ENCODE measurements around the gene ZNF513.

Gene ZNF513

DNA sequence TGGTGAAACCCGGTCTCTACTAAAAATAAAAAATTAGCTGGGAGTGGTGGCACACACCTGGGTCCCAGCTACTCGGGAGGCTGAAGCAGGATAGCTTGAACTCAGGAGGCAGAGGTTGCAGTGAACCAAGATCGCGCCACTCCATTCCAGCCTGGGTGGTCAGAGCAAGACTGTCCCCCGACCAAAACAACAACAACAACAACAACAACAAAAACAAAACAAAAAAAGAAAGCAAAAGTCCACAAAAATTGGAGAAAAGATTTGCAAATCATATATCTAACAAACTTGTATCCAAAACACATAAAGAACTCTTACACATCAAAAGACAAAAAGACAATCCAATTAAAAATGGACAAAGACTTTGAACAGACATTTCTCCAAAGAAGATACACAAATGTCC, 18.4 kb upstream of the ZNF513 start:
- no peak for TF ChIP-seq Cebpa-rat (IDR thresholded peaks at IDR 0.05)
- Histone ChIP-seq H3K36me3 (peaks cover 24 to 96% (median 80%) of the 10 kb centered on the region in 11 experiments; a peak in 21 of 22 replicates), H4K20me1 (peaks cover 18 to 100% (median 100%) of the 10 kb centered on the region in 11 experiments; a peak in 20 of 22 replicates)

DNA sequence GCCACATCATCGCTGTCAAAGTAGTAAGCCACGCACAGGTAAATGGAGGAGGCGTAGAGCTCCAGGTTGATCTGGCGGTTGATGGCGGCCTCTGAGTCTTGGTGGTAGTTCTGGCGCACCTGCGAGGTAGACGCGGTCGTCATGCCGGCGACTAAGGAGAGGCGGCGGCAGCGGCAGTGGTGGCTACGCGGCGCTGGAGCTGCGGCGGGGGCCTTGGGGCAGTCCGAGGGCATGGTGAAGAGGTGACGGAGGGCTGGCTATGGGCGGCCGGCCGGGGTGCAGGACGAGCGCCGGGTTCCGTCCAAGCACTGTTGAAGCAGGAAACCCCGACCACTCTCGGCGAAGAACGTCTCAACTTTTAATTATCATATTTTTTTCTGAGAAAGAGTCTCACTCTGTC, 12.7 kb upstream of the ZNF513 start:
- H4K20me1 ChIP-seq, result peaks cover 11 to 100% (median 100%) of the 10 kb centered on the region in 11 experiments; a peak in 21 of 22 replicates
- no peak for TF ChIP-seq Cebpa-rat (IDR thresholded peaks at IDR 0.05)
- no peaks in the 10 kb centered on the region; a peak in 1 of 20 replicates for H3K4me1 ChIP-seq
- no peak overlapping the region for H3K4me2 ChIP-seq
- no peaks in the 10 kb centered on the region for H3K9me3 ChIP-seq (replicated peaks in 1 of 11)
- H3K9ac ChIP-seq, result no peak overlapping the region
- no peak overlapping the region for H3K4me3 ChIP-seq
- peaks cover 12 to 95% (median 74%) of the 10 kb centered on the region in 11 experiments for H3K36me3 ChIP-seq
- no peak overlapping the region for H3K27ac ChIP-seq
- H3K27me3 ChIP-seq, result no peaks in the 10 kb centered on the region

More for the DNA sequence above, 18.4 kb upstream of the ZNF513 start:
- Histone ChIP-seq H3K4me3 (no peak overlapping the region), H3K9me3 (replicated peaks in 1 of 11) (peaks cover 0 to 11% (median 3%) of the 10 kb centered on the region in 11 experiments; a peak in 9 of 22 replicates), H3K27ac (no peak overlapping the region), H3K27me3 (no peaks in the 10 kb centered on the region), H3K4me2 (no peak overlapping the region), H3K4me1 (peaks cover 0 to 12% (median 0%) of the 10 kb centered on the region in 10 experiments; a peak in 5 of 20 replicates), H3K9ac (no peak overlapping the region)

DNA sequence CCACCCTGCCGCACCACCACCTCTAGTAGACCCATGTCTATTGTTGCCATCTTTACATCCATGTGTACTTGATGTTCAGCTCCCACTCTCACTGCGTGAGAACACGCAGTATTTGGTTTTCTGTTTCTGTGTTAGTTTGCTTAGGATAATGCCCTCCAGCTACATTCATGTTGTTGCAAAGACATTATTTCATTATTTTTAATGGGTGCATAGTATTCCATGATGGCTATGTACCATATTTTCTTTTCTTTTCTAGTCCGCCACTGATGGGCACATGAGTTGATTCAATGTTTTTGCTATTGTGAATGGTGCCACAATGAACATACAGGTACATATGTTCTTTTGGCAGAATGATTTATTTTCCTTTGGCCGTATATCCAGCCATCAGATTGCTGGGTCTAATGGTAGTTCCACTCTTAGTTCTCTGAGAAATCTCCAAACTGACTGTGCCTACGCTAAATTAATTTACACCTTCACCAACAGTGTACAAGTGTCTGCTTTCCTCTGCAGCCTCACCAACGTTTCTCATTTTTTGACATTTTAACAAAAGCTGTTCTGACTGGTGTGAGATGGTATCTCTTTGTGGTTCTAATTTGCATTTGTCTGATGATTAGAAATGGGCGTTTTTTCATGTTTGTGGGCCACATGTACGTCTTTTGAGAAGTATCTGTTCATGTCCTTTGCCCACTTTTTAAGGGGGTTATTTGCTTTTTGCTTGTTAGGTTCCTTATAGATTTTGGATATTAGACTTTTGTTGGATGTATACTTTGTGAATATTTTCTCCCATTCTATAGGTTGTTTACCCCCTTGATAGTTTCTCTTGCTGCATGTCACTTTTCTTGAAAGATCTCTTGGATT, 10.5 kb upstream of the ZNF513 start:
- Histone ChIP-seq H3K27ac (no peak overlapping the region), H3K36me3 (peaks cover 17 to 93% (median 78%) of the 10 kb centered on the region in 11 experiments), H3K4me2 (no peak overlapping the region), H3K9ac (no peak overlapping the region), H3K27me3 (no peaks in the 10 kb centered on the region), H4K20me1 (peaks cover 0 to 100% (median 90%) of the 10 kb centered on the region in 11 experiments; a peak in 21 of 22 replicates), H3K4me3 (no peak overlapping the region), H3K4me1 (no peaks in the 10 kb centered on the region), H3K9me3 (replicated peaks in 1 of 11) (no peaks in the 10 kb centered on the region)
- no peak for TF ChIP-seq Cebpa-rat (IDR thresholded peaks at IDR 0.05)

DNA sequence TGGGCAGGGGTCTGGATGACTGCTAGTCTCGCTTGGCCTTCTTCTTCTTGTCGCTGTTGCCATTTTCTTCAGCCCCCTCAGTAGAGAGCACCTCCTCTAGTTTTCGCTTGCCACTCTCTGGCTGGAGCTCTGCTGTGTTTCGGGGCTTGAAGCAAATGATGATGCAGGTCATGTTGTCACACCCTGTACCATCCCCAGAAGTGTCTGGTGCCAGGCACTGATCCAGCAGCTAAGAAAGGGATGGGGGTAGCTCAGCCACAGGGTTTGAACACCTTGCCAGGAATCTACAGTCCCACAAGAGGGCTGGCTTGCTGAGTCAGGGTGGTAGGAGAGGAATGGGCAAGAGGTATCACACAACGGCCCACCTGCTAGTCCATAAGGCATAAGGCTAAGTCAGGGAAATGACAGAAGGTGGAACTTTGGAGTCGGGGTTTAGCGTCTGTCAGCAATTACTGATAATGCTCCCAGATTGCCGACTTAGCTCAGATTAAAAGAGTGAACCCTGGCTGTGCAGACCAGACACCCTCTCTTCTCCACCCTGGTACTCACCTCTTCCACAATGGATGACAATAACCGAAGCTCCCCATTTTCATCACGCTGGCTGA, 1.1 kb upstream of the ZNF513 start:
- H3K27ac ChIP-seq, result peak overlapping the region in 5 of 11 experiments; percentile 85 to 94 (median 87); a peak in 9 of 22 replicates
- peaks cover 8 to 45% (median 23%) of the 10 kb centered on the region in 11 experiments; a peak in 16 of 22 replicates for H4K20me1 ChIP-seq
- H3K27me3 ChIP-seq, result no peaks in the 10 kb centered on the region
- H3K9me3 ChIP-seq (replicated peaks in 1 of 11), result no peaks in the 10 kb centered on the region
- no peak for TF ChIP-seq Cebpa-rat (IDR thresholded peaks at IDR 0.05)
- no peak overlapping the region for H3K4me3 ChIP-seq
- peak overlapping the region in 2 of 11 experiments; percentile 92 to 99; a peak in 3 of 22 replicates for H3K4me2 ChIP-seq
- peaks cover 72 to 88% (median 83%) of the 10 kb centered on the region in 11 experiments for H3K36me3 ChIP-seq
- H3K4me1 ChIP-seq, result peaks cover 19 to 60% (median 25%) of the 10 kb centered on the region in 10 experiments
- peak overlapping the region in 4 of 11 experiments; percentile 88 to 93 (median 91); a peak in 4 of 22 replicates for H3K9ac ChIP-seq

DNA sequence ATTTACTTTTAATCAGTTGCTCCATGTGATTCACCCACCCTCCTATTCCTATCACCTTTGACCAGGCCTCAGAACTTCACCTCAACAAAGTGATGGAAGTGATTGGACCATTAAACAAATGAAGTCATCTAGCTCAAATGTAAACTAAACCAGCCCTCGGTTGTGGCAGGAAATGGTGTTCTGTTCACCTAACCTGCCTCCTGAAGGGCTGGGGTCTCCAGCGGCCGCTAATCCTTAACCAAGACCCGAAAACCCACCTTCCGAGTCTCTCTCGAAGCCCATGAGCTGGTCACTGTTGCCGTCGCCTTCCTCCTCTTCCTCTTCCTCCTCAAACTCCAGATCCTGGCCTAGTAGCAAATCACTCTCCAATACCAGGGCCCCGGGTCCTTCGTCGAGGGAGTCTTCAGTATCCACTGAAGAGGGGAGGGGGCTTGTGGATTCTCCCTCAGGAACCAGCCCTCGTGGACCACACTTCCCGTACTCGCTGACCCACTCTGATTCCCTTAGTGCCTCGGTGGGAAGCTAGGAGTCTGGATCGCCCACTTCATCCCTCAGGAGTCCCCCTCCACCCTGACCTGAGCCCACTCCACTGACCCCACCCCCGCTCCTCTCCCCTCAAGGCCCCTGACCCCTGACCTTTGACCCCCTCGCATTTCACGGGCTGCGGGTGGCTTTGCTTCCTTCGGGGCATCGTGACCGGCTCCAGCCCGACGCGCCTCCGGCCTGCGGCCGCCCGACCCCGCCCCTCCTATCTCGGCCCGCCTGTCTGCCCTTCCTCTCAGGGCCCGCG, 503 bp downstream of the ZNF513 start:
- Histone ChIP-seq H3K9me3 (replicated peaks in 1 of 11) (no peaks in the 10 kb centered on the region), H3K36me3 (peaks cover 74 to 88% (median 83%) of the 10 kb centered on the region in 11 experiments), H3K27me3 (no peaks in the 10 kb centered on the region), H4K20me1 (peaks cover 8 to 46% (median 35%) of the 10 kb centered on the region in 11 experiments; a peak in 15 of 22 replicates), H3K4me1 (peaks cover 19 to 53% (median 25%) of the 10 kb centered on the region in 10 experiments), H3K4me3 (peak overlapping the region; percentile 67 to 85 (median 72)), H3K4me2 (peak overlapping the region; percentile 89 to 99 (median 93)), H3K9ac (peak overlapping the region; percentile 82 to 94 (median 88)), H3K27ac (peak overlapping the region; percentile 78 to 96 (median 87))
- TF ChIP-seq Cebpa-rat (IDR thresholded peaks at IDR 0.05), result no peak

DNA sequence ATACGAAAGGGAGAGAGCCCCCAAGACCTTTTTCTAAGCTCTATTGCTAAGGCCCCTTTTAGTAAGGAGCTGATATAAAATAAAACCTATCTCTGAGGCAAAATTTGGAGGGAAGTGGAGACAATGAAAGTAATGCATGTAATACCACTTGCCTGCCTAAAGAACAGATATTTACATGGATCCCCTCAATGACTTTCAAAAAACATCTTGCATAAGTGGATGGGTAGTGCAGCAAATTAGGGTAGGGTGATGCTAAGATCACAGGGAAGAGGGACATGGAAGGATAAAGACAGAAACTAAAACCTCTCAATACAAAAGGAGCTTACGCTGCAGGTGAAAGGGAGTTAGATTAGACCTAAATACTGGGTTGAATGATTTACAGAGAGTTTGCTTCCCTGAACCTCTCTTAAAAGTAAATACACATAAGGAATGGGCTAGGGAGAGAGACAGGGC, 1.1 kb downstream of the ZNF513 start:
- H3K27me3 ChIP-seq, result no peaks in the 10 kb centered on the region
- TF ChIP-seq Cebpa-rat (IDR thresholded peaks at IDR 0.05), result no peak
- H3K27ac ChIP-seq, result peak overlapping the region; percentile 78 to 96 (median 87)
- H3K4me2 ChIP-seq, result peak overlapping the region; percentile 89 to 99 (median 93)
- peaks cover 8 to 46% (median 35%) of the 10 kb centered on the region in 11 experiments; a peak in 15 of 22 replicates for H4K20me1 ChIP-seq
- peak overlapping the region; percentile 82 to 94 (median 88) for H3K9ac ChIP-seq
- peak overlapping the region; percentile 67 to 85 (median 72) for H3K4me3 ChIP-seq
- peaks cover 19 to 52% (median 25%) of the 10 kb centered on the region in 10 experiments for H3K4me1 ChIP-seq
- peaks cover 74 to 88% (median 83%) of the 10 kb centered on the region in 11 experiments for H3K36me3 ChIP-seq
- no peaks in the 10 kb centered on the region for H3K9me3 ChIP-seq (replicated peaks in 1 of 11)

DNA sequence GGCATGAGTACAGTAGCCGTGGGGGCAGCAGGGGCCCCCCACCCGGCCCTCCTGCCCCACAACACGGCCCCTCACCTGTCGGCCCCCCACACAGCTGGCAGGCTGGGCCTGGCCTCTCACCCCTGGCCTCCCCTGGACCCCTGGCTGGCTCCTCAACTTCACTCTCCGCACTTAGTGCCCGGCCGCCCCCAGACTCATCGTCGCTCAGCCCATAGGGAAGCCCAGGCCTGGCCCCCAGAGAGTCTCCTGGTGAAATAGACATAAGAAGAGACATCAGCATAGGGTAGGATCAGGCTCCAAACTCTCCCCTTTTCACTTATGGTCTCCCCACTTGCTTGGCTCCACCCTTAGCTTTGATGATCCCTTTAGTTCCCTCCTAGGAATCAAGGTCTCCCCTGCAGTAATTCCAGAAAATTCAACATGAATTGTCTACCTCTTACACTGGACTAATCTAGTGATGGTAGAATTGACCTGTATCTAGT, 1.7 kb downstream of the ZNF513 start:
- TF ChIP-seq Cebpa-rat (IDR thresholded peaks at IDR 0.05), result no peak
- H3K36me3 ChIP-seq, result peaks cover 72 to 88% (median 82%) of the 10 kb centered on the region in 11 experiments

More for the DNA sequence above, 1.7 kb downstream of the ZNF513 start:
- Histone ChIP-seq H3K27ac (peak overlapping the region in 8 of 11 experiments; percentile 8 to 96 (median 87); a peak in 13 of 22 replicates), H3K4me1 (peaks cover 19 to 53% (median 26%) of the 10 kb centered on the region in 10 experiments), H3K4me2 (peak overlapping the region; percentile 89 to 99 (median 93)), H3K9me3 (replicated peaks in 1 of 11) (no peaks in the 10 kb centered on the region), H3K9ac (peak overlapping the region; percentile 82 to 94 (median 88)), H3K4me3 (peak overlapping the region in 9 of 10 experiments; percentile 67 to 85 (median 74); a peak in 17 of 20 replicates), H4K20me1 (peaks cover 8 to 49% (median 35%) of the 10 kb centered on the region in 11 experiments; a peak in 15 of 22 replicates), H3K27me3 (no peaks in the 10 kb centered on the region)

Measured in BLaER1 treated with 17β-estradiol and CSF1 and Interleukin-3, amounts not matched to agents 10 nM and 100 nM (cell line).